Stimulated activated naive CD8-positive, alpha-beta T cell treated with anti-CD3 and anti-CD28 coated beads, Interleukin-15, amount 100 ng/mL, for 72 hours (primary cell): Measurements from ENCODE around the gene RPL23.
A peak's percentile ranks its signal among the peaks of the same experiment; 100 is the strongest.

Experiments
- ATAC-seq: fragments of 150-1000 bp; cut with Tn5 transposase; 2 replicates; pipeline ENCODE4 v1.10.0; 2021; ENCODE audit warnings: mild to moderate bottlenecking, moderate library complexity
- DNase-seq, 2 donors: peaks; one replicate each; pipeline ENCODE4 v3.0.0; 2021 to 2022
- H3K27ac Mint-ChIP-seq, 2 donors: one replicate each; pipeline ENCODE4 v1.8.0; 2022; ENCODE audit warnings: mild to moderate bottlenecking in 2 of 2, mixed read lengths in 2 of 2, moderate library complexity in 2 of 2
- H3K27me3 Mint-ChIP-seq: one replicate; pipeline ENCODE4 v1.8.0; 2022; ENCODE audit warnings: mixed read lengths
- H3K4me1 Mint-ChIP-seq: one replicate; pipeline ENCODE4 v1.8.0; 2022; ENCODE audit warnings: mild to moderate bottlenecking, mixed read lengths
- H3K4me3 Mint-ChIP-seq, 2 donors: one replicate each; pipeline ENCODE4 v1.8.0; 2022; ENCODE audit warnings: mild to moderate bottlenecking in 2 of 2, mixed read lengths in 2 of 2, moderate library complexity in 1 of 2
- H3K9me3 Mint-ChIP-seq, 2 donors: one replicate each; pipeline ENCODE4 v1.8.0; 2022; ENCODE audit warnings: mixed read lengths in 2 of 2

RPL23 gene

GRCh38 chr17:38889745-38890409 is 36.4 kb upstream of the RPL23 start:
- ATAC-seq (no peak), DNase-seq (no peak)
- Mint-ChIP-seq H3K27ac (peak overlapping the region; percentile 83 to 91), H3K27me3 (no peaks in the 10 kb centered on the region), H3K9me3 (no peaks in the 10 kb centered on the region), H3K4me3 (peak overlapping the region; percentile 58 to 77), H3K4me1 (peaks cover 100% of the 10 kb centered on the region)

GRCh38 chr17:38888842-38889241 is 35.3 kb upstream of the RPL23 start:
- ATAC-seq: no peak
- Mint-ChIP-seq H3K27ac (peak overlapping the region in 1 of 2 donors; percentile 88), H3K4me1 (peaks cover 97% of the 10 kb centered on the region), H3K27me3 (no peaks in the 10 kb centered on the region), H3K4me3 (peak overlapping the region in 1 of 2 donors; percentile 48), H3K9me3 (no peaks in the 10 kb centered on the region)
- DNase-seq: no peak

GRCh38 chr17:38886643-38887010 is 33.1 kb upstream of the RPL23 start:
- DNase-seq (no peak), ATAC-seq (no peak)
- Mint-ChIP-seq H3K4me3 (peak overlapping the region in 1 of 2 donors; percentile 63), H3K9me3 (no peaks in the 10 kb centered on the region), H3K27me3 (no peaks in the 10 kb centered on the region), H3K27ac (peak overlapping the region; percentile 76 to 81), H3K4me1 (peaks cover 97% of the 10 kb centered on the region)

GRCh38 chr17:38885728-38886642 is 32.5 kb upstream of the RPL23 start:
- Mint-ChIP-seq H3K4me1 (peaks cover 97% of the 10 kb centered on the region), H3K27ac (peak overlapping the region; percentile 76 to 81), H3K27me3 (no peaks in the 10 kb centered on the region), H3K9me3 (no peaks in the 10 kb centered on the region), H3K4me3 (peak overlapping the region; percentile 45 to 63)
- ATAC-seq: no peak
- no peak for DNase-seq

GRCh38 chr17:38885044-38885727 is 31.7 kb upstream of the RPL23 start:
- H3K9me3 Mint-ChIP-seq: no peaks in the 10 kb centered on the region
- peak overlapping the region in 1 of 2 donors; percentile 78 for H3K27ac Mint-ChIP-seq
- H3K4me3 Mint-ChIP-seq: peak overlapping the region; percentile 45 to 63
- no peak for ATAC-seq
- no peak for DNase-seq
- no peaks in the 10 kb centered on the region for H3K27me3 Mint-ChIP-seq
- H3K4me1 Mint-ChIP-seq: peaks cover 97% of the 10 kb centered on the region

GRCh38 chr17:38883592-38884526 is 30.3 kb upstream of the RPL23 start:
- Mint-ChIP-seq H3K4me3 (peak overlapping the region; percentile 45 to 81), H3K4me1 (peaks cover 97% of the 10 kb centered on the region), H3K27me3 (no peaks in the 10 kb centered on the region), H3K9me3 (no peaks in the 10 kb centered on the region), H3K27ac (peak overlapping the region; percentile 42 to 97)
- no peak for ATAC-seq
- no peak for DNase-seq

GRCh38 chr17:38882870-38883269 is 29.3 kb upstream of the RPL23 start:
- H3K9me3 Mint-ChIP-seq: no peaks in the 10 kb centered on the region
- H3K27me3 Mint-ChIP-seq: no peaks in the 10 kb centered on the region
- ATAC-seq (no peak), DNase-seq (no peak)
- peak overlapping the region; percentile 84 to 97 for H3K27ac Mint-ChIP-seq
- H3K4me3 Mint-ChIP-seq: peak overlapping the region; percentile 45 to 81
- H3K4me1 Mint-ChIP-seq: peaks cover 97% of the 10 kb centered on the region

- Mint-ChIP-seq H3K4me1 (peaks cover 97% of the 10 kb centered on the region), H3K9me3 (no peaks in the 10 kb centered on the region), H3K27ac (peak overlapping the region; percentile 84 to 97), H3K27me3 (no peaks in the 10 kb centered on the region), H3K4me3 (peak overlapping the region; percentile 45 to 81)
- DNase-seq (peak; percentile 71 to 85), ATAC-seq (peak; percentile 89)
These were observed 28.2 kb upstream of the RPL23 start for GRCh38 chr17:38881600-38882191.

- H3K4me3 Mint-ChIP-seq: peak overlapping the region; percentile 72 to 77
These were observed 26.6 kb upstream of the RPL23 start for GRCh38 chr17:38879878-38880665.

GRCh38 chr17:38877130-38877851 is 23.8 kb upstream of the RPL23 start:
- H3K9me3 Mint-ChIP-seq: no peaks in the 10 kb centered on the region
- peak in 1 of 2 donors; percentile 41 for DNase-seq
- H3K4me3 Mint-ChIP-seq: peak overlapping the region; percentile 59 to 68
- peak overlapping the region; percentile 90 to 91 for H3K27ac Mint-ChIP-seq
- H3K4me1 Mint-ChIP-seq: peaks cover 99% of the 10 kb centered on the region
- no peaks in the 10 kb centered on the region for H3K27me3 Mint-ChIP-seq
- peak; percentile 52 for ATAC-seq

More at GRCh38 chr17:38879878-38880665, 26.6 kb upstream of the RPL23 start:
- Mint-ChIP-seq H3K27ac (peak overlapping the region; percentile 63 to 90), H3K27me3 (no peaks in the 10 kb centered on the region), H3K9me3 (no peaks in the 10 kb centered on the region), H3K4me1 (peaks cover 97% of the 10 kb centered on the region)
- DNase-seq (no peak), ATAC-seq (no peak)

GRCh38 chr17:38875477-38876075 is 22.1 kb upstream of the RPL23 start:
- Mint-ChIP-seq H3K9me3 (no peaks in the 10 kb centered on the region), H3K4me3 (peak overlapping the region; percentile 45 to 77), H3K27me3 (no peaks in the 10 kb centered on the region), H3K27ac (peak overlapping the region in 1 of 2 donors; percentile 89), H3K4me1 (peaks cover 93% of the 10 kb centered on the region)
- DNase-seq (no peak), ATAC-seq (no peak)

GRCh38 chr17:38874505-38875400 is 21.2 kb upstream of the RPL23 start:
- Mint-ChIP-seq H3K9me3 (no peaks in the 10 kb centered on the region), H3K4me1 (peaks cover 84% of the 10 kb centered on the region), H3K4me3 (peak overlapping the region; percentile 45 to 77), H3K27ac (peak overlapping the region; percentile 38 to 95), H3K27me3 (no peaks in the 10 kb centered on the region)
- ATAC-seq (no peak), DNase-seq (no peak)
